ENCODE data around the gene CDKN1C.

CDKN1C gene

GRCh38 chr11:2934021-2934550, 48.5 kb upstream of the CDKN1C start:
- ChIA-PET POLR2A (interaction anchor here (1.5 to 1.9 kb wide), 2 partner anchors 9 to 58 kb away, joined by 3 to 5 read pairs; partner anchors contain the start of gene NAP1L4), CTCF (interaction anchor here (1.2 to 1.5 kb wide), 3 partner anchors 42 to 401 kb away, joined by 4 to 6 read pairs (median 6); no protein-coding TSS in a partner anchor)
- no peak overlapping the region for H3K27ac ChIP-seq (ENCODE audit: extremely low read depth, low read depth, low read length)

DNA sequence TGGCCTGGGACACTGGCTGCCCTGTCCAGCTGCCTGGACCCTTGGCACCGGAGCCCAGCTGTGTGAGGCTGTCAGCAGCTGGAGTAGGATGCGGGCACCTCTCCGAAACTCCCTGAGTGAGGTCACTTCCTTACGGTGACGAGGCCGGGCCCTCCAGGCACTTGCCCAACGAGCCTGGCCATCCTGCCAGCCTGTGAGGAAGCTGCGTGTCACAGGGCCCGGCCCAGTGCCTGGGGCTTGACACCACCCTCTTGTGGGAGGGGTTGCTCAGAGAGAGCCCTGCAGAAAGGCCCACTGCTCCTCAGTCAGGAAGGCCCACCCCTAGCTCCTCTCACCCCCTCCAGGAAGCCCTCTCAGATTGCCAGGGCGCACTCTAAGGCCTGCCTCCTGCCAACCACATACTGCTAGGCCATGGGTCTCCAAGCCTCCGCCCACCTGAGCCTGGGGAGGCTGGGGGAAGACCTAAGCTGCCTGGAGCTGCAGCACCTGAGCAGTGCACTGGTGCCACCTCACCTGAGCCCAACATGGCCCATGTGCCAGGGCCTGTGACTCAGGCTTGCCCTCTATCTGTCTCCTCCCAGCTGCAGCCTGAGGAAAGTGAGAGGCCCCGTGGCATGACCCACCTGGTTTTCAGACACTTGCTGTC, 47.9 kb upstream of the CDKN1C start:
- ChIA-PET CTCF (interaction anchor here (0.6 to 1.5 kb wide), 5 partner anchors 16 to 401 kb away, joined by 3 to 6 read pairs (median 4); no protein-coding TSS in a partner anchor), POLR2A (interaction anchor here (1.5 to 1.9 kb wide), 2 partner anchors 9 to 59 kb away, joined by 3 to 5 read pairs; partner anchors contain the start of gene NAP1L4)
- H3K36me3 ChIP-seq (ENCODE audit: control insufficient read depth in 2 of 2, insufficient read depth in 1 of 2, low read length in 2 of 2), result no peaks in the 10 kb centered on the region
- no peak for TF ChIP-seq RBAK (tag by site-specific recombination; IDR thresholded peaks at IDR 0.05)
- TF ChIP-seq SP2 (tag by site-specific recombination; IDR thresholded peaks at IDR 0.05), result peak; percentile 54
- H3K4me3 ChIP-seq (ENCODE audit: low read depth, low read length), result no peak overlapping the region
- H3K4me1 ChIP-seq (ENCODE audit: control insufficient read depth, insufficient read depth, low read length), result no peaks in the 10 kb centered on the region
- no peak overlapping the region for H3K27ac ChIP-seq (ENCODE audit: extremely low read depth, low read depth, low read length)
- no peaks in the 10 kb centered on the region for H3K9me3 ChIP-seq (ENCODE audit: control insufficient read depth, insufficient read depth, low read depth, low read length)

More at GRCh38 chr11:2934021-2934550, 48.5 kb upstream of the CDKN1C start:
- Histone ChIP-seq H3K9me3 (ENCODE audit: control insufficient read depth, insufficient read depth, low read depth, low read length) (no peaks in the 10 kb centered on the region), H3K36me3 (ENCODE audit: control insufficient read depth in 2 of 2, insufficient read depth in 1 of 2, low read length in 2 of 2) (no peaks in the 10 kb centered on the region), H3K4me3 (ENCODE audit: low read depth, low read length) (no peak overlapping the region), H3K4me1 (ENCODE audit: control insufficient read depth, insufficient read depth, low read length) (no peaks in the 10 kb centered on the region)
- no peak for TF ChIP-seq ZBTB17 (tag by site-specific recombination; IDR thresholded peaks at IDR 0.05)

- POLR2A ChIA-PET, result interaction anchor here (1.5 to 1.9 kb wide), 2 partner anchors 10 to 59 kb away, joined by 3 to 5 read pairs; partner anchors contain the start of gene NAP1L4
- H3K36me3 ChIP-seq (ENCODE audit: control insufficient read depth in 2 of 2, insufficient read depth in 1 of 2, low read length in 2 of 2), result no peaks in the 10 kb centered on the region
- no peak overlapping the region for H3K27ac ChIP-seq (ENCODE audit: extremely low read depth, low read depth, low read length)
- H3K9me3 ChIP-seq (ENCODE audit: control insufficient read depth, insufficient read depth, low read depth, low read length), result no peaks in the 10 kb centered on the region
- no peaks in the 10 kb centered on the region for H3K4me1 ChIP-seq (ENCODE audit: control insufficient read depth, insufficient read depth, low read length)
- CTCF ChIA-PET, result interaction anchor here (0.7 to 1.5 kb wide), 3 partner anchors 41 to 685 kb away, joined by 3 to 6 read pairs (median 4); no protein-coding TSS in a partner anchor
- no peak overlapping the region for H3K4me3 ChIP-seq (ENCODE audit: low read depth, low read length)
- TF ChIP-seq ZNF473 (tag by site-specific recombination; IDR thresholded peaks at IDR 0.05), result no peak
- no peak for TF ChIP-seq BCL11B (tag by site-specific recombination; IDR thresholded peaks at IDR 0.05; ENCODE audit: low read depth)
- TF ChIP-seq, protein P1, sequence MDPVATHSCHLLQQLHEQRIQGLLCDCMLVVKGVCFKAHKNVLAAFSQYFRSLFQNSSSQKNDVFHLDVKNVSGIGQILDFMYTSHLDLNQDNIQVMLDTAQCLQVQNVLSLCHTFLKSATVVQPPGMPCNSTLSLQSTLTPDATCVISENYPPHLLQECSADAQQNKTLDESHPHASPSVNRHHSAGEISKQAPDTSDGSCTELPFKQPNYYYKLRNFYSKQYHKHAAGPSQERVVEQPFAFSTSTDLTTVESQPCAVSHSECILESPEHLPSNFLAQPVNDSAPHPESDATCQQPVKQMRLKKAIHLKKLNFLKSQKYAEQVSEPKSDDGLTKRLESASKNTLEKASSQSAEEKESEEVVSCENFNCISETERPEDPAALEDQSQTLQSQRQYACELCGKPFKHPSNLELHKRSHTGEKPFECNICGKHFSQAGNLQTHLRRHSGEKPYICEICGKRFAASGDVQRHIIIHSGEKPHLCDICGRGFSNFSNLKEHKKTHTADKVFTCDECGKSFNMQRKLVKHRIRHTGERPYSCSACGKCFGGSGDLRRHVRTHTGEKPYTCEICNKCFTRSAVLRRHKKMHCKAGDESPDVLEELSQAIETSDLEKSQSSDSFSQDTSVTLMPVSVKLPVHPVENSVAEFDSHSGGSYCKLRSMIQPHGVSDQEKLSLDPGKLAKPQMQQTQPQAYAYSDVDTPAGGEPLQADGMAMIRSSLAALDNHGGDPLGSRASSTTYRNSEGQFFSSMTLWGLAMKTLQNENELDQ (tag by site-specific recombination; IDR thresholded peaks at IDR 0.05; ENCODE audit: low read depth), result no peak
- TF ChIP-seq, protein P2, sequence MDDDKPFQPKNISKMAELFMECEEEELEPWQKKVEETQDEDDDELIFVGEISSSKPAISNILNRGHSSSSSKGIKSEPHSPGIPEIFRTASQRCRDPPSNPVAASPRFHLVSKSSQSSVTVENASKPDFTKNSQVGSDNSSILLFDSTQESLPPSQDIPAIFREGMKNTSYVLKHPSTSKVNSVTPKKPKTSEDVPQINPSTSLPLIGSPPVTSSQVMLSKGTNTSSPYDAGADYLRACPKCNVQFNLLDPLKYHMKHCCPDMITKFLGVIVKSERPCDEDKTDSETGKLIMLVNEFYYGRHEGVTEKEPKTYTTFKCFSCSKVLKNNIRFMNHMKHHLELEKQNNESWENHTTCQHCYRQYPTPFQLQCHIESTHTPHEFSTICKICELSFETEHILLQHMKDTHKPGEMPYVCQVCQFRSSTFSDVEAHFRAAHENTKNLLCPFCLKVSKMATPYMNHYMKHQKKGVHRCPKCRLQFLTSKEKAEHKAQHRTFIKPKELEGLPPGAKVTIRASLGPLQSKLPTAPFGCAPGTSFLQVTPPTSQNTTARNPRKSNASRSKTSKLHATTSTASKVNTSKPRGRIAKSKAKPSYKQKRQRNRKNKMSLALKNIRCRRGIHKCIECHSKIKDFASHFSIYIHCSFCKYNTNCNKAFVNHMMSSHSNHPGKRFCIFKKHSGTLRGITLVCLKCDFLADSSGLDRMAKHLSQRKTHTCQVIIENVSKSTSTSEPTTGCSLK (tag by site-specific recombination; IDR thresholded peaks at IDR 0.05), result no peak
- TF ChIP-seq ZNF202 (tag by site-specific recombination; IDR thresholded peaks at IDR 0.05; ENCODE audit: borderline replicate concordance), result no peak
- TF ChIP-seq ZNF664 (tag by site-specific recombination; IDR thresholded peaks at IDR 0.05), result no peak
- no peak for TF ChIP-seq SP2 (tag by site-specific recombination; IDR thresholded peaks at IDR 0.05)
- no peak for TF ChIP-seq ZNF175 (tag by site-specific recombination; IDR thresholded peaks at IDR 0.05)
- no peak for TF ChIP-seq ZNF223 (tag by site-specific recombination; IDR thresholded peaks at IDR 0.05)
- no peak for TF ChIP-seq ZNF600 (tag by site-specific recombination; IDR thresholded peaks at IDR 0.05)
- TF ChIP-seq ZNF354C (tag by site-specific recombination; IDR thresholded peaks at IDR 0.05; ENCODE audit: borderline replicate concordance, low read depth), result no peak
- TF ChIP-seq REST (tag by site-specific recombination; IDR thresholded peaks at IDR 0.05), result no peak
- TF ChIP-seq ZNF518A (tag by site-specific recombination; conservative IDR thresholded peaks at IDR 0.05; ENCODE audit: low read depth), result no peak
- no peak for TF ChIP-seq ZNF169 (tag by site-specific recombination; IDR thresholded peaks at IDR 0.05)
These were observed 47.3 kb upstream of the CDKN1C start for GRCh38 chr11:2932850-2933251.
